ENCODE data around the gene PFKFB4. TPM values are rescaled to one million over a fixed set of nuclear protein-coding genes. Genes with fewer than 3 reads are reported as not detected.
A peak's percentile ranks its signal among the peaks of the same experiment; 100 is the strongest.
"Not testable (repeated sequence)": the region's sequence is repeated elsewhere in the genome, so short reads cannot be mapped to it uniquely, and the experiment has no call there.

PFKFB4 gene
- polyA plus RNA-seq, 1 experiment, result 6.1 TPM

GRCh38 chr3:48474619-48475018, 82.0 kb downstream of the PFKFB4 start:
- Histone ChIP-seq H3K9me3 (ENCODE audit: control insufficient read depth, insufficient read depth, low read length) (no peaks in the 10 kb centered on the region; the same call in 1 of the 2 replicates), H3K27ac (ENCODE audit: low read depth, low read length) (no peak overlapping the region), H3K4me3 (ENCODE audit: low read depth, low read length) (no peak overlapping the region), H3K27me3 (ENCODE audit: control insufficient read depth, insufficient read depth, low read length) (no peaks in the 10 kb centered on the region)
- POLR2A ChIA-PET, result no interaction called here
- no peak for TF ChIP-seq CTCF (IDR thresholded peaks at IDR 0.05; ENCODE audit: low read depth, low read length)
- no peak for DNase-seq (ENCODE audit: low read depth, low spot score)
- CTCF ChIA-PET, result interaction anchor here (1.3 to 2.7 kb wide), 2 partner anchors 75 to 82 kb away, joined by 4 to 11 read pairs; partner anchors contain the start of gene PFKFB4

- not testable (repeated sequence) for H3K9me3 ChIP-seq (ENCODE audit: control insufficient read depth, insufficient read depth, low read length); H3K27me3 ChIP-seq (ENCODE audit: control insufficient read depth, insufficient read depth, low read length); H3K27ac ChIP-seq (ENCODE audit: low read depth, low read length); H3K4me3 ChIP-seq (ENCODE audit: low read depth, low read length); DNase-seq (ENCODE audit: low read depth, low spot score)
- CTCF ChIA-PET, result interaction anchor here (0.8 to 2.7 kb wide), 6 partner anchors 15 to 162 kb away, joined by 3 to 11 read pairs (median 4); partner anchors contain the start of genes PFKFB4 and SLC26A6
- POLR2A ChIA-PET, result interaction anchor here (0.7 kb wide), 1 partner anchor 84 kb away, joined by 4 read pairs; no protein-coding TSS in a partner anchor
Measured at GRCh38 chr3:48474031-48474430, 82.6 kb downstream of the PFKFB4 start.

GRCh38 chr3:48473617-48473952, 83.0 kb downstream of the PFKFB4 start:
- Histone ChIP-seq H3K9me3 (ENCODE audit: control insufficient read depth, insufficient read depth, low read length) (no peaks in the 10 kb centered on the region; the same call in 1 of the 2 replicates), H3K27ac (ENCODE audit: low read depth, low read length) (peak overlapping the region; percentile 97), H3K27me3 (ENCODE audit: control insufficient read depth, insufficient read depth, low read length) (no peaks in the 10 kb centered on the region), H3K4me3 (ENCODE audit: low read depth, low read length) (no peak overlapping the region)
- CTCF ChIA-PET, result interaction anchor here (0.7 to 2.7 kb wide), 11 partner anchors 9 to 162 kb away, joined by 3 to 11 read pairs (median 3); partner anchors contain the start of genes PFKFB4 and SLC26A6
- POLR2A ChIA-PET, result interaction anchor here (0.6 to 1.6 kb wide), 4 partner anchors 27 to 161 kb away, joined by 3 to 5 read pairs (median 4); partner anchors contain the start of genes ATRIP and SLC26A6
- no peak for TF ChIP-seq CTCF (IDR thresholded peaks at IDR 0.05; ENCODE audit: low read depth, low read length)
- DNase-seq (ENCODE audit: low read depth, low spot score), result no peak

GRCh38 chr3:48472923-48473616, 83.5 kb downstream of the PFKFB4 start:
- peak; percentile 75 for DNase-seq (ENCODE audit: low read depth, low spot score)
- Histone ChIP-seq H3K27me3 (ENCODE audit: control insufficient read depth, insufficient read depth, low read length) (no peaks in the 10 kb centered on the region), H3K4me3 (ENCODE audit: low read depth, low read length) (peak overlapping the region; percentile 93), H3K9me3 (ENCODE audit: control insufficient read depth, insufficient read depth, low read length) (no peaks in the 10 kb centered on the region; the same call in 1 of the 2 replicates), H3K27ac (ENCODE audit: low read depth, low read length) (peak overlapping the region; percentile 97)
- peak; percentile 40 for TF ChIP-seq CTCF (IDR thresholded peaks at IDR 0.05; ENCODE audit: low read depth, low read length)
- POLR2A ChIA-PET, result interaction anchor here (0.6 to 1.6 kb wide), 4 partner anchors 27 to 162 kb away, joined by 3 to 5 read pairs (median 4); partner anchors contain the start of genes ATRIP and SLC26A6
- CTCF ChIA-PET, result interaction anchor here (0.7 to 2.7 kb wide), 10 partner anchors 9 to 163 kb away, joined by 3 to 11 read pairs (median 3); partner anchors contain the start of gene SLC26A6

GRCh38 chr3:48472673-48472922, 84.0 kb downstream of the PFKFB4 start:
- TF ChIP-seq CTCF (IDR thresholded peaks at IDR 0.05; ENCODE audit: low read depth, low read length), result 0 out of 2 replicates have a peak, but pooled peaks have one; percentile 4

More at GRCh38 chr3:48472673-48472922, 84.0 kb downstream of the PFKFB4 start:
- CTCF ChIA-PET, result interaction anchor here (0.7 to 2.7 kb wide), 5 partner anchors 10 to 77 kb away, joined by 3 to 11 read pairs (median 8); no protein-coding TSS in a partner anchor
- Histone ChIP-seq H3K4me3 (ENCODE audit: low read depth, low read length) (peak overlapping the region; percentile 93), H3K9me3 (ENCODE audit: control insufficient read depth, insufficient read depth, low read length) (no peaks in the 10 kb centered on the region; the same call in 1 of the 2 replicates), H3K27me3 (ENCODE audit: control insufficient read depth, insufficient read depth, low read length) (no peaks in the 10 kb centered on the region), H3K27ac (ENCODE audit: low read depth, low read length) (peak overlapping the region; percentile 97)
- no peak for DNase-seq (ENCODE audit: low read depth, low spot score)
- POLR2A ChIA-PET, result interaction anchor here (0.5 to 1.6 kb wide), 3 partner anchors 77 to 217 kb away, joined by 3 to 5 read pairs (median 5); partner anchors contain the start of gene SLC26A6
